ENCODE data around the gene TEX30.

DNA sequence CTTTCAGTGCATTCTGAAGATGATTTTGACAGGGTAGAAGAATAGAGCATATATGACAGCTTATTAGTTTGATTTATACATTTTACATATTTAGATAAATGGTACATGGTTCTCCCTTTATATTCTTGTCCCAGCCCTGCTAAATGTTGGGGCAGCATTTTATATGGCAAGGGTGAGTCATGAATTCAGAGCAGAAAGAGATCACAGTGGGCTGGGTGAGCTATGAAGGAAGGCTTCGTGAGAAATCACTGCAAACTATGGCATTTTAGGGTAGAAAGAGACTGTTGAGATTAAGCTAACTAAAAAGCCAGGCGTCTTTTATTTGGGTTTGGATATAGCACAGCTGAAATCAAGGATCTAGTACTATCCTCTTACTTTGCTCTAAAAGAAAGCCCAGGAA lies 54.8 kb downstream of the TEX30 start:
- TF ChIP-seq CTCF (IDR thresholded peaks at IDR 0.05) (no peak), POLR2A (IDR thresholded peaks at IDR 0.05) (no peak)

Measured in prostate gland (tissue), 2 donors.